Lower lobe of right lung (tissue), 2 donors: ENCODE results near the gene OR56B4. TPM values are rescaled to one million over a fixed set of nuclear protein-coding genes. Genes with fewer than 3 reads are reported as not detected.
"Not testable (repeated sequence)": the region's sequence is repeated elsewhere in the genome, so short reads cannot be mapped to it uniquely, and the experiment has no call there.

Experiments used
- ATAC-seq, 2 donors: fragments of 200-7000 bp; cut with Tn5 transposase; one replicate each; pipeline ENCODE4 v1.9.1; 2020 to 2022; ENCODE audit warnings: mild to moderate bottlenecking in 2 of 2, moderate library complexity in 2 of 2
- DNase-seq: peaks from one replicate; pipeline ENCODE4 v3.0.0-alpha.2; 2020
- H3K27ac ChIP-seq: fragments of 200-600 bp; one replicate; pipeline ENCODE4 v1.8.0; 2022
- H3K27me3 ChIP-seq: fragments of 200-600 bp; one replicate; pipeline ENCODE4 v1.8.0; 2022; ENCODE audit warnings: low read depth
- H3K36me3 ChIP-seq: fragments of 200-600 bp; one replicate; pipeline ENCODE4 v1.8.0; 2022; ENCODE audit warnings: mild to moderate bottlenecking
- H3K4me1 ChIP-seq: fragments of 200-600 bp; one replicate; pipeline ENCODE4 v1.8.0; 2022
- H3K4me3 ChIP-seq: fragments of 200-600 bp; one replicate; pipeline ENCODE4 v1.8.0; 2022; ENCODE audit warnings: mild to moderate bottlenecking
- H3K9me3 ChIP-seq: fragments of 200-600 bp; one replicate; pipeline ENCODE4 v1.8.0; 2022
- intact Hi-C: fragments of 100-400 bp; cut with DNase I; formaldehyde crosslinking; loops from one replicate; pipeline ENCODE4 v1.11.0; 2022
- long read RNA-seq: library from polyadenylated mRNA; unstranded; transcript quantifications from one replicate; pipeline ENCODE4 v2.0.0, GENCODE V29; 2021
- total RNA-seq: library from RNA; stranded (reverse); fragmentation: NEBNext Ultra II Directional; extraction: Animal tissue kit (Norgen Biotek cat#: 25700); gene quantifications from one replicate; pipeline ENCODE4 v1.2.1, GENCODE V29; 2021
- TF ChIP-seq, protein P1 (sequence below): fragments of 200-600 bp; IDR thresholded peaks from one replicate; pipeline ENCODE4 v1.8.0; 2022; ENCODE audit warnings: antibody characterized with exemption, mild to moderate bottlenecking
- donor health status: DM: no; HTN: yes; CAD: no; lungs with severe emphysema.

Gene OR56B4, protein sequence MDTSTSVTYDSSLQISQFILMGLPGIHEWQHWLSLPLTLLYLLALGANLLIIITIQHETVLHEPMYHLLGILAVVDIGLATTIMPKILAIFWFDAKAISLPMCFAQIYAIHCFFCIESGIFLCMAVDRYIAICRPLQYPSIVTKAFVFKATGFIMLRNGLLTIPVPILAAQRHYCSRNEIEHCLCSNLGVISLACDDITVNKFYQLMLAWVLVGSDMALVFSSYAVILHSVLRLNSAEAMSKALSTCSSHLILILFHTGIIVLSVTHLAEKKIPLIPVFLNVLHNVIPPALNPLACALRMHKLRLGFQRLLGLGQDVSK
- total RNA-seq = not detected
- long read RNA-seq = 0 reads

DNA sequence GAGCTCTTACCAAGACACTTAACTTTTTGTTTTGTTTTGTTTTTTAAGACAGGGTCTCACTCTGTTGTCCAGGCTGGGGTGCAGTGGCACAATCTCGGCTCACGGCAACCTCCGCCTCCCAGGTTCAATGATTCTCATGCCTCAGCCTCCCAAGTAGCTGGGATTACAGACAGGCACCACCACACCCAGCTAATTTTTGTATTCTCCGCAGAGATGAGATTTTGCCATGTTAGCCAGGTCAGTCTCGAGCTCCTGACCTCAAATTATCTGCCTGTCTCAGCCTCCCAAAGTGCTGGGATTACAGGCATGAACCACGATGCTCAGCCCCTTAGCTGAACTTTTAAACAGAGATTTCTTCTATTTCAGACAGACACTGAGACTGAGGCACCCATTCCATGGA lies at the start of gene OR56B4:
TSS of gene OR56B4 (plus strand) at position 301 of the 400 bp plus-strand sequence. CDS start at position 396, 95 bp downstream.
- H3K4me1 ChIP-seq, ATAC-seq, H3K4me3 ChIP-seq, DNase-seq, intact Hi-C loops, H3K27me3 ChIP-seq, H3K27ac ChIP-seq, H3K36me3 ChIP-seq, H3K9me3 ChIP-seq: not testable (repeated sequence)

DNA sequence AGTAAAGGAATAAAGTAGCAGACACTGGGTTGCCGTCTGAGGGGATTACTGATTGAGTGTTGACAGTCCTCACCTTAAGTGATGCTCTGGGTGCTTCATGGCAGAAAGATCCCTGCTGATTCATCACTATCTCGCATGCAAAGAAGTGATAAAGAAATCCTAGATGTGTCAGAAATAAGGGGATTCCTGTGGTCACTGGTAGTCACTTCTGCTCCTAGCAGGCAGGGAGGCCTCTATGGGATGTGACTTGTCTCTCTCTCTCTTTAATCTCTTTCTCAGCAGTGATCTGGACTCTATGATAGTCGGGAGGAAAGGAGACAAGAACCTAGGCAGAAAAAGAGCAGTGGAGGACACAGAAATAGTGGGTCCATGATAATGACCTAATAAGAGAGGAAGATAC lies 46.0 kb upstream of the OR56B4 start:
- DNase-seq (no peak), ATAC-seq (no peak)
- intact Hi-C loops = no loop called here
- Histone ChIP-seq H3K4me3 (no peak overlapping the region), H3K27me3 (no peaks in the 10 kb centered on the region), H3K4me1 (no peaks in the 10 kb centered on the region), H3K27ac (no peak overlapping the region), H3K9me3 (no peaks in the 10 kb centered on the region), H3K36me3 (no peaks in the 10 kb centered on the region)
- TF ChIP-seq, protein P1, sequence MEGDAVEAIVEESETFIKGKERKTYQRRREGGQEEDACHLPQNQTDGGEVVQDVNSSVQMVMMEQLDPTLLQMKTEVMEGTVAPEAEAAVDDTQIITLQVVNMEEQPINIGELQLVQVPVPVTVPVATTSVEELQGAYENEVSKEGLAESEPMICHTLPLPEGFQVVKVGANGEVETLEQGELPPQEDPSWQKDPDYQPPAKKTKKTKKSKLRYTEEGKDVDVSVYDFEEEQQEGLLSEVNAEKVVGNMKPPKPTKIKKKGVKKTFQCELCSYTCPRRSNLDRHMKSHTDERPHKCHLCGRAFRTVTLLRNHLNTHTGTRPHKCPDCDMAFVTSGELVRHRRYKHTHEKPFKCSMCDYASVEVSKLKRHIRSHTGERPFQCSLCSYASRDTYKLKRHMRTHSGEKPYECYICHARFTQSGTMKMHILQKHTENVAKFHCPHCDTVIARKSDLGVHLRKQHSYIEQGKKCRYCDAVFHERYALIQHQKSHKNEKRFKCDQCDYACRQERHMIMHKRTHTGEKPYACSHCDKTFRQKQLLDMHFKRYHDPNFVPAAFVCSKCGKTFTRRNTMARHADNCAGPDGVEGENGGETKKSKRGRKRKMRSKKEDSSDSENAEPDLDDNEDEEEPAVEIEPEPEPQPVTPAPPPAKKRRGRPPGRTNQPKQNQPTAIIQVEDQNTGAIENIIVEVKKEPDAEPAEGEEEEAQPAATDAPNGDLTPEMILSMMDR = no peak

DNA sequence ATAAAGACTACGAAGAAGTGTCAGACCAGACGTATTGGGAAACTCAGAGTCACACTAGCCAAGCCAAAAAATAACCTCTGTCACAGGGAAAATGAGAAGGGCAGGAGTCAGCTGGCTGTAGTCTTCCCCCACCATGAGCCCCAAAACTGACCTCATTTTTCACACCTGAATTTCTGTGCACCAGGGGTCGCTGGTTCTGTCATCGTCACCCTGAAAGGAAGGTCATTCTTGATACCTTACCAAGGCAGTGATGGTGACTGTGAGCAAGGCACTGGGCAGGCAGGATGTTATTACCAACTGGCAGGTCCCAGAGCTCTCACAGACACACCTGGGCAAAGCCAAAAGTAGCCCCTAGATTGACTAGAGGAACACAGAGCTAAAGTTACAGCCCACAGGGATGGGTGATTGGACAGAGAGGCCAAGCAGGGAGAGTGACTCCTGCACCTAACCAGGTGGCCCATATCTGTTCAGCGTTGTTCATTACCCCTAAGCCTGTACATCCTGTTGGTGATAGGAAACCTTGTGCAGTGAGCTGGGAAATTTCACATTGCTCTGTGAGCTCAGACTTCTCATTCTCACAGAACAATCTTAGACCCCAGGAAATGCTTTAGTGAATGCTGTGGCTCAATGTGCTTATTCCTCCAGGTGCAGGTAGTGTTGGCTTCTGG lies 44.7 kb upstream of the OR56B4 start:
- Histone ChIP-seq H3K4me1 (no peaks in the 10 kb centered on the region), H3K27ac (no peak overlapping the region), H3K36me3 (no peaks in the 10 kb centered on the region), H3K27me3 (no peaks in the 10 kb centered on the region), H3K9me3 (no peaks in the 10 kb centered on the region), H3K4me3 (no peak overlapping the region)
- ATAC-seq (no peak), DNase-seq (no peak)
- intact Hi-C loops = no loop called here
- TF ChIP-seq, protein P1 = no peak

DNA sequence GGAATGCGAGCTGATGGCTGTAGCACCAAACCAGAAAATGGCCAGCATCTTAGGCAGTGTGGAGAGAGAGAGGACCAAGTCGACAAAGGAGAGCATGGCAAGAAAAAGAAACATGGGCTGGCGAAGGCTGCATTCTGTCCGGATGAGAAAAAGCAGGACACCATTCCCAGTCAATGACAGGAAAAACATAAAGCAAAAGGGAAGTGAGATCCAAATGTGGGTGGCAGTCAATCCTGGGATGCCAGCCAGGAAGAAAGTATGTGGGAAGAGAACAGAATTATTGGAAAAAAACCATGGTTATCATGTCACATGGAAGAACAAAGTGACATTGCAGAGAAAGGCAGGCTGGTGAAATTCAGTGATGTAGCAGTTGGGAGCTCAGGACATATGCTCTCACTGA lies 40.0 kb upstream of the OR56B4 start:
- Histone ChIP-seq H3K27ac (no peak overlapping the region), H3K27me3 (no peaks in the 10 kb centered on the region), H3K36me3 (no peaks in the 10 kb centered on the region), H3K4me1 (no peaks in the 10 kb centered on the region), H3K9me3 (no peaks in the 10 kb centered on the region), H3K4me3 (no peak overlapping the region)
- intact Hi-C loops = no loop called here
- no peak for ATAC-seq
- TF ChIP-seq, protein P1 = no peak
- DNase-seq = no peak

DNA sequence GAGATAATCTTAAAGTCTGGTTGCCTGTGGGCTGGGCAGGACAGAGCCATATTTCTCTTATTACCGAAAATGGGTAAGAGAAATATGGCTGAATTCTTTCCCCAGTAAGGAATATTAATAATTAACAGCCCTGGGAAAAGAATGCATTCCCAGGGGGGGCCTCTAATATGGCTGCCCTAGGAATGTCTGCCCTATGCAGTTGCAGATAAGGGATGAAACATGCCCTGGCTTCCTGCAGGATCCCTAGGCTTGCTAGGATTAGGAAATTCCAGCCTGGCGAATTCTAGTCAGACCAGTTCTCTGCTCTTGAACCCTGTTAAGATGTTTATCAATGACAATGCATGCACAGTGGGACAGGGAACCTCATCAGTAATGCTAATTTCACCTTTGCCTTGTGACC lies 31.0 kb upstream of the OR56B4 start:
- H3K9me3 ChIP-seq, H3K4me1 ChIP-seq, intact Hi-C loops, H3K36me3 ChIP-seq, H3K27me3 ChIP-seq, DNase-seq, H3K27ac ChIP-seq, H3K4me3 ChIP-seq, ATAC-seq: not testable (repeated sequence)

DNA sequence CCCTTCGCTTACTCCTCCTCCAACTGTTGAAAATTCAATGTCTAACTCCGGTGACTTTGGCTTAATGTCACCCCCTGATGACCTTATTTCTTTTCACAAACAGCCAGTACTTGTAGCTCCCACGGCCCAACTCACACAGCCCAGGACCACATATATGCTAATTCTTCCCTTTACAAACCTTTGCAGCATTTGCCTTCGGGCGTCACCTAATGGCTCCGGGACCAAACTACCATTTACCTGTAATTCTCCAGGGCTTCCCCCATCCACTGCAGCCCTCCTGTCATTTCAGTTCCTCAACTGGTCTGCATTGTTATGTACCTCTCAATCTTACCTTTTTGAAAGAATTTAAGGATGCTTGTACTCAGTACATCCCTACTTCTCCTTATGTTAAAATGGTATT lies 29.8 kb upstream of the OR56B4 start:
- H3K4me1 ChIP-seq = no peaks in the 10 kb centered on the region
- no peak for DNase-seq
- no peaks in the 10 kb centered on the region for H3K27me3 ChIP-seq
- no peak overlapping the region for H3K4me3 ChIP-seq
- H3K36me3 ChIP-seq = no peaks in the 10 kb centered on the region
- no peak overlapping the region for H3K27ac ChIP-seq
- no peak for ATAC-seq
- intact Hi-C loops = no loop called here
- peaks cover 4% of the 10 kb centered on the region for H3K9me3 ChIP-seq
- TF ChIP-seq, protein P1 = no peak
